ENCODE data around the gene UNCX.

The UNCX gene

GRCh38 chr7:1244700-1245523 is 12.2 kb downstream of the UNCX start:
- DNase-seq: no peak

GRCh38 chr7:1245524-1246050 is 12.9 kb downstream of the UNCX start:
- no peak for DNase-seq

GRCh38 chr7:1246160-1246870 is 13.6 kb downstream of the UNCX start:
- no peak for DNase-seq

- DNase-seq: no peak
These were observed 14.3 kb downstream of the UNCX start for GRCh38 chr7:1246871-1247526.

GRCh38 chr7:1247527-1248041 is 14.9 kb downstream of the UNCX start:
- no peak for DNase-seq

GRCh38 chr7:1248143-1248915 is 15.7 kb downstream of the UNCX start:
- no peak for DNase-seq

GRCh38 chr7:1248916-1249581 is 16.4 kb downstream of the UNCX start:
- DNase-seq: no peak

GRCh38 chr7:1249731-1250130 is 17.1 kb downstream of the UNCX start:
- no peak for DNase-seq

- DNase-seq: no peak
These were observed 18.2 kb downstream of the UNCX start for GRCh38 chr7:1250901-1251300.

GRCh38 chr7:1251796-1252539 is 19.3 kb downstream of the UNCX start:
- DNase-seq: no peak

- no peak for DNase-seq
These were observed 19.9 kb downstream of the UNCX start for GRCh38 chr7:1252540-1253090.

GRCh38 chr7:1253681-1254181 is 21.1 kb downstream of the UNCX start:
- DNase-seq: no peak

GRCh38 chr7:1254281-1255079 is 21.8 kb downstream of the UNCX start:
- no peak for DNase-seq

- no peak for DNase-seq
These were observed 22.6 kb downstream of the UNCX start for GRCh38 chr7:1255080-1255816.

GRCh38 chr7:1255817-1256340 is 23.2 kb downstream of the UNCX start:
- DNase-seq: no peak

GRCh38 chr7:1256621-1257020 is 23.9 kb downstream of the UNCX start:
- no peak for DNase-seq

- DNase-seq: no peak
These were observed 24.5 kb downstream of the UNCX start for GRCh38 chr7:1257221-1257620.

GRCh38 chr7:1257863-1258262 is 25.2 kb downstream of the UNCX start:
- no peak for DNase-seq
